Hepatocyte (in vitro differentiated cells): ENCODE measurements around the gene CNTNAP2.

ENCODE experiments used
- EZH2 ChIP-seq: fragments of 200-600 bp; sonication (generic); IDR thresholded peaks from 2 replicates; pipeline ENCODE4 v1.6.1; 2016; ENCODE audit warnings: antibody characterized with exemption, mild to moderate bottlenecking, borderline replicate concordance
- EZH2phosphoT487 ChIP-seq: fragments of 200-600 bp; sonication (generic); IDR thresholded peaks from one replicate; pipeline ENCODE4 v1.6.1; 2018; ENCODE audit warnings: antibody characterized with exemption, mild to moderate bottlenecking, low read depth, moderate library complexity; ENCODE audit not compliant: unreplicated experiment, severe bottlenecking
- TF ChIP-seq, protein P1 (sequence below): fragments of 200-600 bp; sonication (generic); IDR thresholded peaks from 2 replicates; pipeline ENCODE4 v1.5.1; 2016; ENCODE audit warnings: antibody characterized with exemption, mild to moderate bottlenecking; ENCODE audit not compliant: poor library complexity

DNA sequence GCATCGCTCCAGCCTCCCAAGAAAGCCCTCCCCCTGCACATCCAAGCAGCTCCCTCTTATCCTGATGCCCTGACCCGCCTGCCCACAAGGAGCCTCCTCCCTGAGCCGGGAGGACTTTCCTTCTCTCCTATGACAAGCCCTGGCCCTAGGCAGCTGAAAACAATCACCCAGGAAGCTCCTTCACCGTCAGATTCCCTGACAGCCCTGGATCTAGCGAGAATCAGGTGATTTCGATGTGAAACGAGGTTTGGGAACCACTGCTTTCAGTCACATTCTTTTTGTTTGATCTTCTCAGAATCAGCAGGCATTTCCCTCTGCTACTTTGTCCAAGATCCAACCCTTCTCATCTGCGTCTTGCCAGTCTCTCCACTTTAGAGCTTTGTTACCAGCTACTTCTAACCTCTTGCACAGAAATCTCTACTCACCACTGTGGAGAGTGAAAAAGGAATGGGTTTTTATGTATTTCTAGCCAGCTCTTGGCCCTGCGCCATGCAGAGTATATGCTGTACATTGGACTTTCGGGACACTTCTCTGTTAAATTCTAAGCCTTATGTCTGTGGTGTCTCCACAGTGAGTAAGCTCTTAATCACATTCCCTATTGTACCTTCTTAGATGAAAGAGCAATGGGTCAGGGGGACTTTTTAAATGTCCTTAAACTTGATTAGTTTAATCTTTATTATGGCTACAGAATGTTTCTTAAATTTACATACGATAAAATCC is 2220.8 kb downstream of the CNTNAP2 start:
- TF ChIP-seq, protein P1, sequence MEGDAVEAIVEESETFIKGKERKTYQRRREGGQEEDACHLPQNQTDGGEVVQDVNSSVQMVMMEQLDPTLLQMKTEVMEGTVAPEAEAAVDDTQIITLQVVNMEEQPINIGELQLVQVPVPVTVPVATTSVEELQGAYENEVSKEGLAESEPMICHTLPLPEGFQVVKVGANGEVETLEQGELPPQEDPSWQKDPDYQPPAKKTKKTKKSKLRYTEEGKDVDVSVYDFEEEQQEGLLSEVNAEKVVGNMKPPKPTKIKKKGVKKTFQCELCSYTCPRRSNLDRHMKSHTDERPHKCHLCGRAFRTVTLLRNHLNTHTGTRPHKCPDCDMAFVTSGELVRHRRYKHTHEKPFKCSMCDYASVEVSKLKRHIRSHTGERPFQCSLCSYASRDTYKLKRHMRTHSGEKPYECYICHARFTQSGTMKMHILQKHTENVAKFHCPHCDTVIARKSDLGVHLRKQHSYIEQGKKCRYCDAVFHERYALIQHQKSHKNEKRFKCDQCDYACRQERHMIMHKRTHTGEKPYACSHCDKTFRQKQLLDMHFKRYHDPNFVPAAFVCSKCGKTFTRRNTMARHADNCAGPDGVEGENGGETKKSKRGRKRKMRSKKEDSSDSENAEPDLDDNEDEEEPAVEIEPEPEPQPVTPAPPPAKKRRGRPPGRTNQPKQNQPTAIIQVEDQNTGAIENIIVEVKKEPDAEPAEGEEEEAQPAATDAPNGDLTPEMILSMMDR: no peak
- TF ChIP-seq EZH2 (no peak), EZH2phosphoT487 (no peak)
